Fibroblast of the aortic adventitia (primary cell): ENCODE measurements around the gene GFOD1. TPM values are rescaled to one million over a fixed set of nuclear protein-coding genes. Genes with fewer than 3 reads are reported as not detected.

Experiments
- DNase-seq: peaks from one replicate; pipeline ENCODE4 v3.0.0-alpha.2; 2010; ENCODE audit warnings: low read depth
- H3K4me3 ChIP-seq: 2 replicates; pipeline ENCODE4 v1.5.1; 2011; ENCODE audit warnings: low read depth, mild to moderate bottlenecking, control low read depth, low read length, moderate library complexity
- total RNA-seq: library from RNA; depleted of rRNA; stranded (reverse); fragments of >200 nt; gene quantifications from 2 replicates; pipeline ENCODE4 v1.2.3, GENCODE V29; 2012; ENCODE audit warnings: low replicate concordance
- TF ChIP-seq, protein P1 (sequence below): IDR thresholded peaks from 2 replicates; pipeline ENCODE4 v1.5.1; 2011; ENCODE audit warnings: mild to moderate bottlenecking, low read length, control low read depth, inconsistent platforms; ENCODE audit not compliant: insufficient read depth

Gene GFOD1
- total RNA-seq, 1 donor: 2.6 TPM

DNA sequence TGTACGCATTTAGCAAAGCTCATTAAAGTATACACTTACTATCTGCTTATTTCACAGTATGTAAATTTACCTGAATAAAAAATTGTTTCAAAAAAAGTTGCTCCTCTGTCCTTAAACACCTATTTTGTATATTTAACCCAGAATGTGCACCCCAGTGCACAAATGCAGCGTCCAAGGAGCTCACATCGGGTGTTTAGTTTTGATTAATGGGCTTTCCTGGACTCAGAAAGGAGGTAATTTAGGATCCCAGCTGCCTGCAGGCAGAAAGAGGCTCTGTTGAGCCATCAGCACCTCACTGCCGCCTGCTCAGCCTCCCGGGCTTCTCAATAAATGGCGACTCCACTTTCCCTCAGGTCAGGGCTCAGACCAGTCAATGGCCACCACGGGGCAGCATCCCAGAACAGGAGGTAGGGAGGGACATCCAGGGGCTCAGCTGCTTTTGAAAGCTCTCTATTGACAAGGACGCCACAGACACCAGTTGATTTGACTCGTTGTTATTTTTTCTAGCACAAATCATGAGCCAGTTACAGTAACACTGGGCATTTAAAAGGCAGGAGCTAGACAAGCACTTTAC lies 88.9 kb downstream of the GFOD1 start:
- no peak overlapping the region for H3K4me3 ChIP-seq
- TF ChIP-seq, protein P1, sequence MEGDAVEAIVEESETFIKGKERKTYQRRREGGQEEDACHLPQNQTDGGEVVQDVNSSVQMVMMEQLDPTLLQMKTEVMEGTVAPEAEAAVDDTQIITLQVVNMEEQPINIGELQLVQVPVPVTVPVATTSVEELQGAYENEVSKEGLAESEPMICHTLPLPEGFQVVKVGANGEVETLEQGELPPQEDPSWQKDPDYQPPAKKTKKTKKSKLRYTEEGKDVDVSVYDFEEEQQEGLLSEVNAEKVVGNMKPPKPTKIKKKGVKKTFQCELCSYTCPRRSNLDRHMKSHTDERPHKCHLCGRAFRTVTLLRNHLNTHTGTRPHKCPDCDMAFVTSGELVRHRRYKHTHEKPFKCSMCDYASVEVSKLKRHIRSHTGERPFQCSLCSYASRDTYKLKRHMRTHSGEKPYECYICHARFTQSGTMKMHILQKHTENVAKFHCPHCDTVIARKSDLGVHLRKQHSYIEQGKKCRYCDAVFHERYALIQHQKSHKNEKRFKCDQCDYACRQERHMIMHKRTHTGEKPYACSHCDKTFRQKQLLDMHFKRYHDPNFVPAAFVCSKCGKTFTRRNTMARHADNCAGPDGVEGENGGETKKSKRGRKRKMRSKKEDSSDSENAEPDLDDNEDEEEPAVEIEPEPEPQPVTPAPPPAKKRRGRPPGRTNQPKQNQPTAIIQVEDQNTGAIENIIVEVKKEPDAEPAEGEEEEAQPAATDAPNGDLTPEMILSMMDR: no peak
- no peak for DNase-seq

DNA sequence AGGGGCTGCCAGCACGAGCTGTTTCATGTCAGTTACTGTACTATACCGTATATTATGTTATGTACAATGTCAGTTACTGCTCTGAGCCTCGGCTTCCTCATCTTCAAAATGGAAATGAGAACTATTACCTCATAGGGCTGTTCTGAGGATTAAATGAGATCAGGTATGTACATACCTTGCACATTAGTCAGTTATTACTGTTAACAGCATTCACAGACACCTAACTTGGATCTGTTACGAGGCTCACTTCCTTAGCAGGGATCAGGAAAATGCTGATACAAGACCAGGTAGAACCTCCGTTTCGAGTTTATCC lies 89.4 kb downstream of the GFOD1 start:
- TF ChIP-seq, protein P1: no peak
- DNase-seq: no peak
- H3K4me3 ChIP-seq: no peak overlapping the region

DNA sequence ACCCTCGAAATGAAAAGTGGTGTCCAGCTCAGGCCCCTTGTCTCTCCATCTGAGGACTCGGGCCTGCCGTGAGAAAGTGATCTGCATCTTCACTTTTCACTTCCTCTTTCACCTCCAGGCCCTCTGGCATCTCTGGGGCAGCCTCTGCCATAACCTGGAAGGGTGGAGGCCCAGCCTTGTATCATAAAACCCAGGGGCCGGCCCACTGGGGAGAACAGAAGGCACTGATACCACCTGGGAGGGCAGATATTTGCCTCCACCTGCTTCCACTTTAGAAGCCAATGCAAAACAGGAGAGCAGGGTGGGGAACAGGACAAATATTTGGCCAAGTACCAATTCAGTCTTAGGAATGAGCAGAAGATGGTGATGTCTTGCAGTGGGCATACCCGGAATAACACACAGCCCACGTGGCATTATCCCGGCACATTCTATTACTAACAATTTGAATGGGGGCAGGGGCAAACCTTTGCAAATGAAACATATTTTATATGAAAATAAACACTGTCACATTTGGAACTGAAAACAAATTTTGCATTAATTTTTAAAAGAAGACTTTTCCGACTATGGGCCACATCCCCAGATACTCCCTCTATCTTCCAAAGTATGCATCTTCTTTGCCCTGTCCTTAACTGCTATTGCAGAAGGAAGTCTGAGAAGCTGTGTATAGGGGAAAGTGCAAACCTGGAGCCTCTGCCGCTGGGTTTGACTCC lies 89.9 kb downstream of the GFOD1 start:
- no peak overlapping the region for H3K4me3 ChIP-seq
- DNase-seq: no peak
- TF ChIP-seq, protein P1: no peak

DNA sequence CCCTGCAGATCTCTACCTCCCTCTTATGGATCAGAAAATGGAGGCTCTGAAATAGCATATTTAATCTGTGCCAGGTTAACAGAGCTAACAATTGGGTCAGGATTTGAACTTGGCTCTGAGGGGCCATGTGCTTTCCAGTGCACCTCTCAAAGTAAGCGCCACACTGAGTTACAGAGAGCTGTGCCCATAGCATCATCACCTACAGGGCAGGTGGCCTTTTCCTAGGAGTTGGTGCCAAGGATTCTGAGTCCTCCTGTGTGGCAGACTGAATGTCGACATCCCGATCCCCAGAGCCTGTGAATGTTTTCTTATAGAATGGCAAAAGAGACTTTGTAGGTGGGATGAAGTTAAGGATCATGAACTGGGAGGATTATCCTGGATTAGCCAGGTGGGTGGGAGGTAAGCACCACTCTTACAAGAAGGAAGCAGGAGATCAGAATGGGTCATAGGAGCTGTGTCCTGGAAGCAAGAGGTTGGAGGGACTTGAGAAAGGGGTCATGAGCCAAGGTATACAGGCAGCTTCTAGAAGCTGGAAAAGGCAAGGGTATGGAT lies 91.1 kb downstream of the GFOD1 start:
- TF ChIP-seq, protein P1: no peak
- DNase-seq: no peak

DNA sequence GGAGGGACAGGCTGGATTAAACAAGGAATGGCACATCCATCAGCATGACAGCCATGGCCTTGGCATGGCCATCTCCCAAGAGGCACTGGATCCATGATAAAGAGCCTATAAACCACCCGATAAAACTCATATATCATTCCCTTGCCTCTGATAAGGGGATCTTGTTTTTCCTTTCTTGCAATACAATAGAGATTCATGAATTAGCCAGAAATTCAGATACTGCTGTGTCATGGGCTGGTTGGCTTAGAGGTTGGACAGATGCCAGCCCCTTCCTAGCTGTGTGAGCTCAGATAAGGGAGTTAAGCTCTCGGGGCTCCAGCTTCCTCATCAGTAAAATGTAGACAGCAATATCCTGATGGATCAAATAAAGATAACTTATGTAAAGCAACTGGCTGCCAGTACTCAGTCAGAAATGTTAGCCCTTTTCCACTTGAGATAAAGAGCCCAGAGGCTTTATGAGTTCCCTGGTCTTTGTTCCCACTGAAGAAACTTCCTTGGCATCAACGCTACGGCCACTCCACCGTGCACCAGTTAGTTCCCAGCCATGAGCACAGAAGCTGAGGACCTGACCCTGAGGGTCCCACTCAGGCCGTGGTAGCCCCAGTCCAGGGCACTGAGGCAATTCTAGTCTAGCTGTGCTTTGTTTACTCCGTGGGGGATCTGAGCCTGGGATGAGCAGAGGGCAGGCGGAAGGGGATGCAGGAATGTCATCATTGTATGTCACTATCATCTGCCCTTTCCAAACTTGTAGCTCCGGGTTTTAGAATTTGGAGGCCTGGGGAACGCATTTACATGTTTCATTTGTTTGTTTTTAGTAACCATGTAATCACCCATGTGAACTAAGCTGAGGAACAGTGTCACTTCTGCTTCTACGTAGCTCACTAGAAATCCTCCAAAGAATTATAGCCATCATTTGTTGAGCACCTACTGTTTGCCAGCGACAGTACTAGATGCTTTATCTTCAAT lies 91.8 kb downstream of the GFOD1 start:
- no peak overlapping the region for H3K4me3 ChIP-seq
- peak; percentile 99 for DNase-seq
- TF ChIP-seq, protein P1: no peak

More for the DNA sequence above, 91.1 kb downstream of the GFOD1 start:
- H3K4me3 ChIP-seq: no peak overlapping the region

DNA sequence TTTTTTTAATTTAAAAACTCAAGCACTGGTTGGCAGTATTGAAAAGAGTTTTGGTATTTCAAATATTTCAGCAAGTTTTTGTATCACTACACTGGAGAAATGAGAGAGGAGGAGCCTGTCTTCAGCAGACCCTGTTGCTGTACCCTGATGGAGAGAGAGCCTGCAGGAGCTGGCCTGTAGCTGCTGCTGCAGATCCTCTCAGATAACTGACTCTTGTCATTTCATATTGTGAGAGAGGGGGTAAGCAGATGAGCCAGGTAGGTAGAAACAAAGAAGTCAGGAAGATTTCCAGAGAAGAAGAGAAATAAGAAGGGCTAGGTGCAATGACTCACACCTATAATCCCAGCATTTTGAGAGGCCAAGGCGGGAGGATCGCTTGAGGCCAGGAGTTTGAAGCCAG lies 94.9 kb downstream of the GFOD1 start:
- no peak overlapping the region for H3K4me3 ChIP-seq
- no peak for DNase-seq
- TF ChIP-seq, protein P1: no peak
